Epidermal melanocyte (primary cell): ENCODE results near the gene FAM241B.

Experiments used
- DNase-seq: peaks from one replicate; pipeline ENCODE4 v3.0.0; 2011; ENCODE audit warnings: low spot score; ENCODE audit not compliant: insufficient read length

FAM241B gene

DNA sequence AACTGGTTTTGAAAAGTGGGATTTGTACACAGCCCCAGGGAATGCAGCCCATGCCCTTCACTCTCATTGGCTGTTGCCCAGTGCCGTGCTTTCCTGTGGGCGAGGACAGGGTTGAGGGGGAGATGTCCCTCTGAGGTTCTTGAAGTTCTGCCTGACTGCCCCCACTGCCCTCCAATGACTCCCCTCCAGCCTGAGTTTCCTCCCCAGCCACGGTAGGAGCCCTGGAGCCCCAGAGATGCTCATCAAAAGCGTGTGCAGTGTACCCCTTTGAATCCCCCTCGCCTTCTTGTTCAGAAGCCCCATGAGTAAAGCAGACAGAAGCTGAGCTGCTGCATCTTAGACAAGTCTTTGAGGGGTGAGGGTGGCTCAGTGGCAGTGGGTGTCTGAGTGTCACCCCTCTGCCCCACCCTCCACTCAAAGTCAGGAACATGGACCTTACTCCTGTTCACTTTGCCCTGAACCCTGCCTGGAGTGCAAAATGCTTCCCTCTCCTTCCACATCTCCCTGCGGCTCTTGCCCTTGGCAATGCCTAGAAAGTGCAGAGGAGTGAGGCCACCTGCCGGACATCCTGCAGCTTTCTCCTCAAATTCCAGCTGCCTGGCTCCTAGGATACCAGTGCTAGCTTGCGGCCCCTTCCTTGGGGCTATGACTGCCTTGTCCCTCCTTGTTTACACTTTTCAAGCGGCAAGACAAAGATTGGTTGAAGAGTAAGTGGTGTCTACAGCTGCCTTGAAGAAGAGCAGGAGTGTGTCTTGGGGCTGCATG, 19.9 kb downstream of the FAM241B start:
- DNase-seq = no peak

DNA sequence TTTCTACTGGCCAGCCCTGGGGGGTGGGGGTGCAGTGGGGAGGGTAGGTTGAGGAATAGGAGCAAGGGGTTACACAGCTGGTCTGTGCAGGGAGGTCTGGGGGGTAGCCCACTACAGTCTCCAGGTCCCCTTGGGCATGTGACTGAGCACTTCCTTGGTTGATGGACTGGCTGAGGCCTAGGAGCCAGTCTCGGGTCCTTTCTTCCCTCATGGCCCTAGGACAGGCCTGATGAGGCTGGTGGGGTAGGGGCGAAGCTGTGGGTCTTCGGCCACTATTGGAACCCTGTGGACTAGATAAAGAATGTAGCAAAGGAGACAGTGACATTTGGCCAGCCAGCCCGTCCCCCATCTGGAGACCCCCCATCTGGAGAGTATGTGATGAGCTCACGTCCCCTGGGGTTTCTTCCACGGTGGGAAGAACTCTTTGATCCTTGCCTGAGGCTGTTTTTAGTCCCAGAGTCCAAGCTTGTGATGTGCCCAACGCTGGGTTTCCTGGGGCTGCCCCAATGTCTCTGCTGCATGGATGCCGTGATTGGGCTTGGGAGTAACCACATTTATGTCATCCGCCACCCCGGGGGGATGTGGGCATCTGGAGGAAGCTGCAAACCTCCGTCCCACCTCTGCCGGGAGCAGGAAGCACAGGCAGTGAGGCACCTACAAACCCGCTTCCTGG, 20.7 kb downstream of the FAM241B start:
- DNase-seq = no peak

DNA sequence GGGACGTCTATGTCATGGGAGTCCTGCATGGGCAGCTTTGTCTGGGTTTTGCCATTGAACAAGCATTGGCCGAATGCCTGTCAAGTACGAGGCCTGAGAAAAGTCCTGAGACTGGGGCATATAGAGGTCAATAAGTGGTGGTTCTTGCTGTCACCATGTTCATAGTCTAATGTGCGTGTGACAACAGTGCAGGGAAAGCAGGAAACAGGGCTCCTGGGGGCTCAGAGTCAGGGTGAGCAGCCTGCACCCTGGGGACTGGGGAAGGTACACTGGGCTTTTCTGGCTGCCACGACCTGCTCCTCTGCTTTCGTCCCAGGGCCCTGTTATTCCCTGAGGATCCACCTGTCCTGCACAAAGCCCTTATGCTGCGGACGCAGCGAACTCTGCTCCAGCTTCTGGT, 21.3 kb downstream of the FAM241B start:
- DNase-seq = no peak

DNA sequence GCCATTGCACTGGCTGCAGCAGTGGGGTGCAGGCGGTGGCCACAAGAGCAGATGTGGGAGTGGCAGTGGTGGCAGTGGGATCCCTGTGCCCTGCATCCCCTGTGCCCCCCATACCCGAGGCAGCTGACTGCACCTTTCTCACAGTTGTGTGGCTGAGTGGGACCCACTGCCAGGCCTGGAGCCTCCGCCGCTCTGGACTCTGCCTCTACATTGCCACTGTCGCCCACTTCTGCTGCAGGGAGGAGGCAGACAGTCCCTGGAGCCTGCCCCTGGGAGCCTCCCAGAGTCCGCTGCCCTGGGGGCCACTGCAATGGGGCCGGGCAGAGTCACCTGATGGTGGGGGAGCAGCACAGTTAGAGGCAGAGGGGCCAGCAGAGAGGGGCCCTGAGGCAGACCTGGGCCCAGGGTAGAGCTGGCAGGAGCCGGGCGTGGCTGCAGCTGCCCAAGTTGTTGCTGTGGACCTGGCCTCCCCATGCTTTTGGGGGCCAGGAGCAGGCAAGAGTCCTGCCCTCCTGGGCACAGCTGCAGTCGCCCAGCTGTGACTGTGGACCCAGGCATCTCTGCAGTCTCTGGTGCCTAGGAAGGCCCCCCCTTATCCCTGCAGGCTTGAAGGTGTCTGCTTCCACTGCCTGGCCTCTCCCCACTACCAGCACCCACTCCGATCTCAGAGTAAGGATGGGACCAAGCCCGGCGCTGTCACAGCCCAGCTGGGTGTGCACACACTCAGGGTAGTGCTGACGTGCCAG, 22.2 kb downstream of the FAM241B start:
- DNase-seq = no peak

DNA sequence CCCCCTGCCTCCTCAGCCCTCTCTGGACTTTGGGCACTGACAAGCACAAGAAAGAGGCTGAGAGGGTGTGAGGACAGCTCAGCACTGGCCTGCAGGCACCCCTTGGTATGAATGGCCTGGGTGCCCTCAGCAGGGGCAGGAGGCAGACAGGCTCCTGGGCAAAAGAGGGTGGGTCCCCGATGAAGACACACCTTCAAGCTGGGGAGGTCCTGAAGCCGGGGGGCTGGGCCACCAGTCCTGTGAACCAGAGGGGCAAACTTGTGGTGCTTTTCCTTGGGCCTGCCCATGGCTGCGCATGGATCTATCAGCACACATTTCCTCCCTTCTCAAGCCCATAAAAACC, 22.8 kb downstream of the FAM241B start:
- DNase-seq = no peak

DNA sequence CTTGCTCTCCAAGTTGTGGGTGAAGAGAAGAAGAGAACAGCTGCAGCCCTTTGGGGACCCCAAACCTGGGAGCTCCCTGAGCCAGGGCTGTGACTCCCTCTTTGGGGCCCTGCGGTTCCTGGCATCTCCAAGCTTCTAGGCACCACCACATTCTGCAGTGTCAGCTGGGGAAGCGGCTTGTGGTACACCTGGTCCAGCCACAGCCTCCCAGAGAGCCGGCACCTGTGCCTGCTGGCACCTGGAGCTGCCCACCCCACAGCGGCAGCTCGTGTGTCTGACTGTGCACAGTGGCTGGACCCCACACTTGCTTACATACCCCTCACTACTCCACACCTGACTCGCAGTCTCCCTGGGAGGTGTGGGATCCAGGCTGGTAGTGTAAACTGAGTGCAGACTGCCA, 23.5 kb downstream of the FAM241B start:
- DNase-seq = no peak

DNA sequence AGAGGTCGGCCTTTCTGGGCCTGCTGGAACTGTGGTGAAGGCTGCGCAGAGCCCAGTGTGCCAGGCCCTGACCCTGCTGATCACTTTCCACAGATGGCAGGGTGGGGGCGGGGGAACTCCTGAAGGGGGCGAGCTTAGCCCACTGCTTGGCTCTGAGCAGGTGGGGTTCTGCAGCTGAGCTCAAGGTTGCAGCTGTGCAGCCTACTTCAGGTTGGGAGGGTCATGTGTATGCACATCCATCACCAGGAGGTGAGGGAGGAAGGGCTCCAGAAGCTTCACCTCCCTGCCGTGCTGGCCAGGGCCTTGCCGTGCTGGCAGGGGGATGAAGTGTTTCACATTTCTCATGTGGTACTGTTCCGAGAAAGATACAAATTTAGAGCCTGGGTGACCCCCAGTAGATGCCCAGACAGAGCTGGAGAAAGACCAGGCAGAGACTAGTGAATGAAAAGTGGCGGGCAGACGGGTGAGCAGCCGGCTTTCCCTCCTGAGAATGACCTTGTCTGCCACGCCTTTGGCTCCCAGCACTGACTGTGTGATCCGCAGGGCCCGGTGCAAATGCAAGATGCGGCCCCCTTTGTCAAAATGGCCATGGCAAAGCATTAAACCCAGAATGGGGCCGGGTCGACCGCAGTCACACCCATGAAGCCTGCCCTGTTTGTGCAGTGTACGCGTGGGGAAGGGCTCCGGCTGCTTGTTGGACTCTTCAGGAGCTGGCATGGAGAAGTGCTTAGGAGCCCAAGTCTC, 25.2 kb downstream of the FAM241B start:
- no peak for DNase-seq

DNA sequence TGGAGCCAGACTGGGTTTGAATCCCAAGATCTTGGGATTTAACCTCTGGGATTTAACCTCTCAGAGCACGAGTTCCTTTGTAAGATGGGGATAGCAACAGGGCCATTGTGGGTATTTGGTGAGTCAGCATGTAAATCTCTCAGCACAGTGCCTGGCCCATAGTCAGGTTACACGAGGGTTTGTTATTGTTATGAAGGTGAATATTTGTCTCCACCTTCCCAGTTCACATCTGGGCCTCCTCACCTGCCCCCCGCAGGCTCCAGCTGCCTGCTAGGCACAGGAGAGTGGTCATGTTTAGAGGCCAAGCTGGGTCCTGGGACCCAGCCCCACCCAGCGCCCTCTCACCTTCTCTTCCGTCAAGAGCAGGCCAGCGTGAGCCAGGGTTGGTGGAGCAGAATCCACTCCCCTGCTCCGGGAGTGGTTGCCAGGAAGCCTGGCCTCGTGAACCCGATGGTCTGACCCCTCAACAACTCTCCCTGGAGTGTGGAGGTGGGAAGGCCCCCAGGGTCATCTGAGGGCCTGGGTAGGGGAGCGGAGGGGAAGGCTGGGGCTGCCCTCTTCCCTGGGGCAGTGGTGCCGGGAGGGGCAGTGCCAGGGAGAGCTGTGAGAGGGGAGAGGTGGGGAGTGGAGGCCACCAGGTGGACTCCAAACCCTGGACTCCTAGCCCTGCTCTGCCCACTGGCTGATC, 26.0 kb downstream of the FAM241B start:
- DNase-seq = no peak

DNA sequence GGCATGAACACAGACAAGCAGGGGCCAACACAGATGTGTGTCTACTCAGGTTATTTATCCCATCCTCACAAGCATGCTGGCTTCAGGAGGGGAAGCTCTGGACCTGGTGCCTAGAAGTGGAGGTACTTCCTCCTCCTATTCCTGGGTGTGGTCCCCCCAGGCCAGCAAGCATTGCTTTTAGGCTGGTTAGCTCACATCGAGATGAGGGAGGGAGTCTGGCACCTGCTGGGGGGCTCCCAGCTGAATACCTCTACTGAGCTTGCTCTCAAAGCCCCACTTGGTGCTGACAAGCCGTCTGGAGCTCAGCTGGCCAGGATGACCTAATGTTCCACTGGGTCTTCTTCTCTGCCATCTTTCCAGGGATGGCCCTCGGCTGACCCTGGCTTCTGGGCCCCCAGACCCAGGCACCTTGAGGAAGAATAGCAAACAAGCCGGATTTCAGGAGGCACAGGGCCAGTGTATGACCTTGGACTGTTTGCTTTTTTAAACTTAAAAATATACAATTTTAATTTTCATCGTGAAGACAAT, 26.8 kb downstream of the FAM241B start:
- no peak for DNase-seq

DNA sequence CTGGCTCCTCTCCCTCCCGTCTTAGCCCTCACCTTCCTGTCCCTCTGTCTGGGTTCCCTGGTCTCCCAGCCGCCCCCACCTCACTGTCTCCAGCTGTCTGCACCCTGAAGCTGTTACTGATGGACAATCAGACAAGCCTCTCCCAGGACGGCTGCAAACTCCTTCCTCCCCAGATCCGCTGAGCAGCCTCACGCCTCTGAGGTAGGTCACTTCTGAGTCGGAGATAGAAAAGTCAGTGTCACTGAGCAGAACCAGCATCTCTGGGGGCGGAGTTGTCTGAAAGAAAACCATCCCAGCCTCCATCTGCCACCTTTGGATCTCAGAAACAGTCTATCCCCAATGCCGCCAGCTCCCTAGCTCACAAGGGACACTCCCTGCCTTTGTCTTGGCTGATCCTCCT, 27.4 kb downstream of the FAM241B start:
- DNase-seq = no peak

DNA sequence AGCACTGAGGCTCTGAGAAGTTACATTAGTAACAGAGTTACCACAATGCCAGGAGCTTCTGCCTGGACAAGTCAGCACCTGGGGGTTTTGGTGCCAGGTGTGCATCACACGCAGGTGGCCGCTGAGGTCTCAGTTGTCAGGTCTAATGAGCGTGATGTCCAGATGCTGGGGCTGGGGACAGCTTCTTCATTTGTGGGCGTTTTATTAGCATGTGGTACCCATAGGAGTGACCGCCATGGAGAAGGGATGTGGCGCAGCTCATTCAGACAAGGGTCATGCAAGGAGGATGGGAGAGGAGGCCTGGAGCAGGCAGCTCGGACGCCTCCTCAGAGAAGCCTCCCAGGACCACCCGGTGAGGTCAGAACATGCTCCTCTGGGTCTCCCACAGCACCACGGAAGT, 27.8 kb downstream of the FAM241B start:
- DNase-seq = no peak

DNA sequence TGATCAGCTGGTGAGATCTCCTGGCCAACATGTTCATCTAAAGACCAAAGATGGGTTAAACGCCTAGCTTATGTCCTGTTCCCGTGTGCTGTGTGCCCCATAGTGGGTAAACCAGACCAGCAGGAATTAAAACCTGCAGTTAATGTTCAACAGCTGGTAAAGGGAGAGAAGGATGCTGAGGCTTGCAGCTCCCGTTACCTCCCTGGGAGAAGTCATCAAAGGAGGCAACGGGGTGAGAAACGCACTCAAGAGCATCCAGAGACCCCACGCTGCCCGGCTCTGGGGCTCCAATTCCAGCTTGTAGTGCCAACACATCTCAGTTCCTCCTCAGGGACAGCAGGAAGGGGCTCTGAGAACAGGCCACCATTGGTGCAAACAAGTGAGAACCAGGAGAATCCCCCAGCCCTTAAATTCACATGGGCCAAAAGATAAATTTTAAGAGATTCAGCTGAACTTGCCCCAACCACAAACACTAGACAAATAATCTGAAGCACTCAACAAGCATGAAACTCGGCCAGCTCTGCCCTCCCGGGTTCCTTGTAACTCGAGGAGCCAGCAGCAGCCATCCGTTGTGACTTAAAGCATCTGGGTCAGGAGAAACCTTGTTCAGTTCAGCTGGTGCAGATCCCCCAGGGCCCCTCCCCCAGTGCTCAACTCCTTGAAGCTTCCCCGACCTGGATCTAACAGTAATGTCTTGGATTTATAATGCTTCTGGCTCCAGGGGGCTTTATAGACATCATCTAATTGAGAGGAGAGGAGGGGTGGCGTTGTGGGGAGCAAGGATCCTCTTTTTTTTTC, 29.4 kb downstream of the FAM241B start:
- DNase-seq = no peak

DNA sequence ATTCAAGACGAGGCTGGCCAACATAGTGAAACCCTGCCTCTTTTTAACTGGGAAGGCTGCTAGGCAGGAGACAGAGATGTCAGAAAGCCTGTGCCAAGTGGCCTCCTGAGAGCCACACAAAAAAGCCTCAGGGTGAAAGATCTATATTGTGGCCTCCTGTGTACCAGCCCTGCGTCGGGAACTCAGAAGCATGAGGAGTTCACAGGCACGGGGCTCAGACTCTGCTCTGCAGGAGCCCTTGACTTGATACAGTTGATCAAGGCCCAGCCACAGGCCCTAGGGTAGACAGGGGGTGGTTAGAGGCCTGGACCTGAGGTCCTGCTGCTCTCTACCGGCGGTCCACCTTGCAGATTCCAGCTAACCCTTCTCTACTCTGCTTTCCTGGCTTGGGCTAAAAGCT, 30.2 kb downstream of the FAM241B start:
- no peak for DNase-seq

DNA sequence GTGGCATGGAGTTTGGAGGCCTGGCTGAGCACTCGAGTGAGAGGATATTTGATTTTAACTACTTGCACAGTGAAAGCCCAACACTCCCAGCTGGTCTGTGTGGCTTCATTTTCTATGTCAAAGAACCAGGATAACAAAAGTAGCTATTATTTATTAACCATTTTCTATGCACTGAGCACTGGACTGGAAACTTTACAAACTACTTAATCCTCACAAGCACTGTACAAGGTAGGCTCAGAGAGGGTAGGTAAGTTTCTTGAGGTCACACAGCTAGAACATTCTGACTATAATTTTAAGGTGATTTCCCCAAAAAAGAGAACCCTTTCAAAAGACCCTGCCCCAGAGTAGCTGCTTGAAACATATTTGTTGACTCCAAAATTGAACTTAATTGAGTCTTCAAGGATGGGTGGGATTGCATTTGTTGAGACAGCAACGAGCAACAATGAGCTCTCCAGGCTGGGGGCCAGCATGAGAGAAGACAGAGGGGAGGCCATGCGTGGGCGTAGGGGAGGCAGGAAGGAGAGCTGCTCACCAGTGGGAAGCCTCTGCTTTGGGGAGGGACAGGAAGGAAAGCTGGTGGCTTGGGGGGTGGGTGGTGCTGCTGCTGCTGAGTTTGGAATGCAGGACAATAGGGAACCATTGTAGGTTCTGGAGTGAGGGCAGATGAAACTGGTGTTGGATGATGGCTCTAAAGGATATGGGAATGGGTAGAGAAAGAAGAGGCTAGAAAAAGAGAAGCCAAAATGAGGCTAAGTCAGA, 31.5 kb downstream of the FAM241B start:
- no peak for DNase-seq

DNA sequence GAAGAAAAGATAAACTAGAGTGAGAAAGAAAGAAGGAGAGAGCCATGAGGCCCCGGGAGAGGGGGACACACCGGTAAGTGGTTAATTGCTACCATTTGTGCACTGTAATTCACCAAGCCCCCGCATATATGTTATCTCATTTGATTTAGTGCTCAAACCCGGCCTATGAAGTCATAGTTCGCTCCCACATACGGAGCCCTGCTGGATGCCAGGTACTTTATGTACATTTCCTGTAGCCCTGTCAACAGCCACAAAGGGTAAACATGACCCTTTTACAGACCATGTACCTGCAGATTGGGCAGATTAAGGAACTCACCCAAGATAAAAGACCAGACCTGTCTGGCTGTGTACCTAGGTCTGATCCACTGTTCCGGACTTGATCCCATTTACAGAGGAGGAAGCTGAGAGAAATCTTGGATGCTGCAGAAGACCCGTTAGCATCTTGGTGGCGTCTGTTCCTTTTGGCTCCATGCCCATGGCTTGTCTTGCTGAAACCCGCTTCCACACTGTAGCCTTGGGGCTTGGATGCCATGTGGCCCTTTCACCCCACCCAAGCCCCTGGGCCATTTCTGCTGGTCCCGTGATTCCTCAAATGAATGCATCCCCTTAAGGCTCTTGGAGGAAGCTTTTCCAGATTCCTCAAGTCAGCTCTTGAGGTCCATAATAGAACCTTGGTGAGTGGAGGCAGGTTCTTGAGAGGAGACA, 32.3 kb downstream of the FAM241B start:
- DNase-seq = no peak

DNA sequence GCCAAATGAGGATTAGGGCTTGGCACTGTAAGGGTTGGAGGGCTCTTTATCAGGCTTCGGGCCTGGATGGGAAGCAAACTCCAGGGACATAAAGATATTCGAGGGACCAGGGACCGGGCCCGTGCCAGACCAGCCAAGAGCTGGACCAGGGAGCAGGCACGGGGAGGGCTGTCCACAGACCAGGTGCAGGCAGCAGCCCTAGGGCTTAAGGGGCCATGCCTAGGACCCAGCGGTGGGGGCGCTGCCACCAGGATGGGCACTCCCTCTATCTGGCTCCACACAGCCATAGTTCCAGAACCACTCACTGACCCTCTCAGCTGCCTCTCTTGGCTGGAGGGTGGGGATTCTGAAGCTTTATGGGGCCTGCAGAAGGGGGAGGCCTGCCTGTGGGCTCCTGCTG, 32.9 kb downstream of the FAM241B start:
- no peak for DNase-seq

DNA sequence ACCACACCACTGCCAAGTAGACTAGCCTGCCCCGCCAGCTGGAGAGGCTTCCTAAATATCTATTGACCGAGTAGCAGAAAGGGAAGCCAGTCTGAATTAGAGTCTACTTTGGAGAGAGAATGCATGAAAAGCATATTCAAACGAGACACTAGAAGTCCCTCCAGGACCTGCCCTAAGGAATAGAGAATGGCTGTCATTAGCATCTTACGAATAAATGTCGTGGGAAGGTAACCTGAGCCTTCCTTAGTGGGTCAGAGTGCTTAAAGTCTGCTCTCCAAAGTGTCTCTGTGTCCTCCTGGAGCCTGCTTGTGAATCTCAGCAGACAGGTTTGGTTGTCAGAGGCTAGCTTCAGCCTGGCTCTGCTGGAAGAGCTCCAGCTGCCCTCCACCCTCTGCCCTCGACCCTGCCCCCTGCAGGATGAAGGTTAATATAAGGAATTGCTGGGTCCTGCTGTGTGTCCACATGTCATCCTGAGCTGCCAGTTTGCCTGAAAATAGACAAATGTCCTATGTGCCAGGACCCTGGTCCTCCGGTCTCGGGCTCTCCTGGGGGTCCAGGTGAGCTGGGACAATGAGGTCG, 33.4 kb downstream of the FAM241B start:
- DNase-seq = no peak

DNA sequence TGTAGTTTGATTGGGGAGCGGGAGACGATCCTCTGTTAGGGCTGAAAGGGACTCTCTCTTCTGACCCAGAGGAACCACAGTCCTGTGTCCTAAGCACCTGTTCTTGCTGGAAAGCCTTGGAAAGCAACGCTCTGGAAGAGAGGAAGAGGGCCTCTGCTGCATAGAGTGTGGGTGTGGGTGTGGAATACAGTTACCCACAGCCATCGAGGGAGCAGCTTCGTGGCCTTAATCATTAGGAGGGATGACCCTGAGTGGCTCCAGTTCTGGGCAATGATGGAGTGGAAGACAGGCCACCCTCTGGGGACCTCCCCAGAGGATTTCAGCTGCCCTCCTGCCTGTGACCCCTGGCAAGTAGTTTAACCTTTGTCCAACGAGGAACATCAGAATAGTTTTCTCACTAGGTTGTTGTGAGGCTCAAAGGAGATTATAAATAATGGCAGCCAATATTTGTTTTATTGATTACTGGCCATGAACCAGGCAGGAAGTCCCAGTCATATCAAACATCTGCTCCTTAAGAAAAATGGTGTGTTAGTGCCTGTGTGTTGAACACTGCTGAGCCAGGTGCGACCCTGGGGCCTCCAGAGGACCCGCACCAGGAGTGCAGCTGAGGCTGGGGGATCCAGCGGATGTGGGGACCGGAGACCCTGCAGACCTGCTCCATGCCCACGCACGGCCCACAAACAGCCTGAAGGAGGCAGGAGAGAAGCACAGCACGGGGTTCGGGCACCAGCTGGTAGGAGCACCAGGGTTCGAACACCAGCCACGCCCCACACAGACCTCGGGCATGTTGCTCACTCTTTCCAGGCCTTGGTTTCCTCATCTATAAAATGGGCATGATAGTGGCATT, 35.6 kb downstream of the FAM241B start:
- DNase-seq = no peak
